Activated T-helper 1 cell treated with anti-CD3 and anti-CD28 coated beads, Interleukin-12 subunit alpha, Interleukin-12 subunit beta, Interleukin-2, Interleukin-4 antibody, amounts not matched to agents 30 ng/mL and 10 ng/mL and 1 ng/mL, durations not matched to agents 14 hours and 24 hours and 36 hours (primary cell): ENCODE results near the gene FDXR. TPM values are rescaled to one million over a fixed set of nuclear protein-coding genes. Genes with fewer than 3 reads are reported as not detected.

Experiments
- DNase-seq: peaks from one replicate; pipeline ENCODE4 v3.0.0; 2021; ENCODE audit warnings: low spot score
- H3K27ac Mint-ChIP-seq: one replicate; pipeline ENCODE4 v1.8.0; 2021; ENCODE audit warnings: mild to moderate bottlenecking, mixed read lengths
- H3K27me3 Mint-ChIP-seq: one replicate; pipeline ENCODE4 v1.8.0; 2022; ENCODE audit warnings: mild to moderate bottlenecking, moderate library complexity, mixed read lengths; ENCODE audit not compliant: insufficient read depth
- H3K36me3 Mint-ChIP-seq: one replicate; pipeline ENCODE4 v1.8.0; 2021; ENCODE audit warnings: low read depth, mixed read lengths
- H3K4me1 Mint-ChIP-seq: one replicate; pipeline ENCODE4 v1.8.0; 2021; ENCODE audit warnings: low read depth, mixed read lengths
- H3K4me3 Mint-ChIP-seq: one replicate; pipeline ENCODE4 v1.8.0; 2021; ENCODE audit warnings: mild to moderate bottlenecking, moderate library complexity, mixed read lengths
- H3K9me3 Mint-ChIP-seq: one replicate; pipeline ENCODE4 v1.8.0; 2021; ENCODE audit warnings: mixed read lengths
- intact Hi-C: fragments of 100-400 bp; cut with micrococcal nuclease; formaldehyde crosslinking; loops from one replicate; pipeline ENCODE4 v1.15.1; 2024
- total RNA-seq: library from RNA; stranded (reverse); gene quantifications from 2 replicates; pipeline ENCODE4 v1.2.3, GENCODE V29; 2022

FDXR gene
- total RNA-seq, 1 donor from 2014 or later: 21.5 TPM

DNA sequence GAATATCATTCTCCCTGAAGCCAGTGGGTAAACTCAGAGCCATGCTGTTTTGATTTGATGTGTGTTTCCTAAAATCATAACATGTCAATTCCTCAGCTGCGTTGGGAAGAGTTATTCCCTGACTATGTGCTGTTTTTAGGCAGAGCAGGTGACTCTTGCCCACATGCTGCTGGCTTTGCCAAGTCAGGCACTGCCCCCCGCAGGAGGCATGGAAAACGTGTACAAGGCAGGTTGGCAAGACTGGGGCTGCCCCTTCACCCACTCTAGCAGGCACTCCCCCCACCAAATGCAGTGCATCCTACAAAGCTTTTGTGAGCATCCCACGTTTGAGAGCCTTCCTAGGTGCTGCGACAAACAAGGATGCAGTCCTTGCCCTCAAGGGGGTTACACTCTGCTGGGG lies 58.3 kb downstream of the FDXR start:
- no peak overlapping the region for H3K4me3 Mint-ChIP-seq
- no peaks in the 10 kb centered on the region for H3K27me3 Mint-ChIP-seq
- no peaks in the 10 kb centered on the region for H3K4me1 Mint-ChIP-seq
- no peak overlapping the region for H3K27ac Mint-ChIP-seq
- peaks cover 11% of the 10 kb centered on the region for H3K36me3 Mint-ChIP-seq
- intact Hi-C loops: no loop called here
- H3K9me3 Mint-ChIP-seq: no peaks in the 10 kb centered on the region
- DNase-seq: no peak

Other genes with a start within 250 kb of the FDXR start
- not detected in 2 replicates for gene CD300E, start 249.3 kb downstream of the FDXR start, total RNA-seq
- gene CD300LF, start 160.1 kb downstream of the FDXR start, total RNA-seq: not detected in 2 replicates
- gene RAB37, start 135.7 kb downstream of the FDXR start, total RNA-seq: 6.0 and 6.1 TPM in 2 replicates
- 142 and 153 TPM in 2 replicates for gene NHERF1, start 124.4 kb downstream of the FDXR start, total RNA-seq
- gene NAT9, start 96.6 kb downstream of the FDXR start, total RNA-seq: 69.0 and 70.8 TPM in 2 replicates
- gene GRIN2C, start 13.1 kb downstream of the FDXR start, total RNA-seq: 0.02 and 0.34 TPM in 2 replicates
- not detected in 2 replicates for gene FADS6, start 20.6 kb upstream of the FDXR start, total RNA-seq
- gene USH1G, start 50.3 kb upstream of the FDXR start, total RNA-seq: not detected in 2 replicates
- not detected in 2 replicates for gene OTOP2, start 51.3 kb upstream of the FDXR start, total RNA-seq
- gene OTOP3, start 62.9 kb upstream of the FDXR start, total RNA-seq: not detected in 2 replicates
- 0.29 and 0.31 TPM in 2 replicates for gene HID1, start 99.8 kb upstream of the FDXR start, total RNA-seq
- 1.1 and 1.3 TPM in 2 replicates for gene CDR2L, start 114.6 kb upstream of the FDXR start, total RNA-seq
- gene MRPL58, start 139.7 kb upstream of the FDXR start, total RNA-seq: 77.8 and 78.1 TPM in 2 replicates
- gene ATP5PD, start 174.0 kb upstream of the FDXR start, total RNA-seq: 152 and 165 TPM in 2 replicates
- 21.2 and 22.6 TPM in 2 replicates for gene KCTD2, start 174.2 kb upstream of the FDXR start, total RNA-seq
- gene SLC16A5, start 215.0 kb upstream of the FDXR start, total RNA-seq: 5.5 and 7.2 TPM in 2 replicates
- 11.6 and 13.0 TPM in 2 replicates for gene ARMC7, start 237.0 kb upstream of the FDXR start, total RNA-seq